GM12878 (cell line): ENCODE measurements around the gene KCNQ1. TPM values are rescaled to one million over a fixed set of nuclear protein-coding genes. Genes with fewer than 3 reads are reported as not detected.

ENCODE experiments used
- ATAC-seq: fragments of 200-7000 bp; cut with Tn5 transposase; 3 replicates; pipeline ENCODE4 v1.9.1; 2020; ENCODE audit warnings: mild to moderate bottlenecking, moderate library complexity
- BruUV-seq: library from RNA; stranded (reverse); fragments of 400-500 nt; replicated peaks from 2 replicates; lab custom pipeline; 2021; lab: Mats Ljungman, UMichigan
- CTCF ChIA-PET: fragments of 300-600 bp; sonication (Branson Sonifier 250); formaldehyde crosslinking; extraction: SDS; loops from one replicate; lab custom pipeline; 2021; ENCODE audit warnings: inconsistent platforms; lab: Yijun Ruan, JAX
- POLR2A ChIA-PET: fragments of 350-600 bp; formaldehyde crosslinking; extraction: SDS; loops from one replicate; lab custom pipeline; 2021; ENCODE audit warnings: inconsistent platforms; lab: Charles Lee
- RAD21 ChIA-PET: fragments of 300-600 bp; sonication (Branson Sonifier 250); formaldehyde crosslinking; loops from one replicate; lab custom pipeline; 2023; ENCODE audit warnings: antibody characterized with exemption; ENCODE audit not compliant: unreplicated experiment; lab: Charles Lee
- SMC1A ChIA-PET: fragments of 300-600 bp; sonication (Branson Sonifier 250); formaldehyde crosslinking; loops from one replicate; lab custom pipeline; 2023; ENCODE audit not compliant: unreplicated experiment, uncharacterized antibody; lab: Charles Lee
- DNase-seq: peaks from one replicate; pipeline ENCODE4 v3.0.0-alpha.2; 2011; ENCODE audit warnings: low read depth, low spot score
- FAIRE-seq: peaks from 3 replicates; lab custom pipeline; 2011; peaks lifted over from hg19 to GRCh38; lab: Jason Lieb, UNC
- H2AFZ ChIP-seq: 2 replicates; pipeline ENCODE4 v1.6.0; 2011; ENCODE audit warnings: low read depth, low read length, control low read depth; ENCODE audit not compliant: control insufficient read depth
- H3K27ac ChIP-seq: 2 replicates; pipeline ENCODE4 v1.5.1; 2011; ENCODE audit warnings: control low read depth; ENCODE audit not compliant: control insufficient read depth, insufficient read depth
- H3K27me3 ChIP-seq, 2 experiments: replicated peaks in 1 of 2; 2 replicates each; pipeline versions ENCODE4 v1.6.0 to v1.6.1; 2011; ENCODE audit warnings: low read length in 1 of 2; ENCODE audit not compliant: control insufficient read depth in 2 of 2, insufficient read depth in 2 of 2
- H3K36me3 ChIP-seq, 2 experiments: 2 replicates each; pipeline ENCODE4 v1.5.1; 2011; ENCODE audit warnings: low read length in 1 of 2; ENCODE audit not compliant: control insufficient read depth in 2 of 2, insufficient read depth in 2 of 2
- H3K4me1 ChIP-seq: 2 replicates; pipeline ENCODE4 v1.6.1; 2011; ENCODE audit warnings: mild to moderate bottlenecking, low read length, moderate library complexity, mixed read lengths; ENCODE audit not compliant: control insufficient read depth, insufficient read depth
- H3K4me2 ChIP-seq: 2 replicates; pipeline ENCODE4 v1.6.0; 2011; ENCODE audit warnings: control low read depth; ENCODE audit not compliant: control insufficient read depth, insufficient read depth
- H3K4me3 ChIP-seq: fragments of 200-600 bp; sonication (generic); 2 replicates; pipeline ENCODE4 v1.5.1; 2016
- H3K79me2 ChIP-seq: 2 replicates; pipeline ENCODE4 v1.6.0; 2011; ENCODE audit warnings: low read length; ENCODE audit not compliant: control insufficient read depth, insufficient read depth
- H3K9ac ChIP-seq: 2 replicates; pipeline ENCODE4 v1.8.0; 2011; ENCODE audit warnings: low read length, control low read depth, mixed read lengths; ENCODE audit not compliant: control insufficient read depth, insufficient read depth
- H3K9me3 ChIP-seq: replicated peaks from 3 replicates; pipeline ENCODE4 v1.5.1; 2011; ENCODE audit warnings: mild to moderate bottlenecking, low read length; ENCODE audit not compliant: control insufficient read depth, insufficient read depth
- H4K20me1 ChIP-seq: 2 replicates; pipeline ENCODE4 v1.6.0; 2011; ENCODE audit not compliant: control insufficient read depth, insufficient read depth
- RCOR1 ChIP-seq: conservative IDR thresholded peaks from 2 replicates; pipeline ENCODE4 v1.6.1; 2012; ENCODE audit warnings: low read depth, low read length, improper control_type of control experiment
- ZNF217 ChIP-seq: fragments of 450-650 bp; IDR thresholded peaks from 2 replicates; pipeline ENCODE4 v1.6.1; 2017; ENCODE audit warnings: antibody characterized with exemption, mild to moderate bottlenecking
- WGBS: methylation state at CpG from one replicate; pipeline ENCODE4 v1.1.6; 2016; ENCODE audit warnings: low lambda C conversion rate; ENCODE audit not compliant: insufficient replicate concordance, insufficient coverage; ENCODE audit errors: missing lambda C conversion rate; 5-methylcytosine and 5-hydroxymethylcytosine counted together
- in situ Hi-C: fragments of 300-500 bp; cut with MboI; formaldehyde crosslinking; loops from 9 replicates; pipeline ENCODE4 v1.14.3; 2018; ENCODE audit warnings: mixed read lengths
- intact Hi-C: fragments of 100-400 bp; cut with micrococcal nuclease; formaldehyde crosslinking; loops from one replicate; pipeline ENCODE4 v1.14.2; 2022; ENCODE audit not compliant: unreplicated experiment
- polyA plus RNA-seq, 11 experiments: library from polyadenylated mRNA; depleted of rRNA in 4 of 11; unstranded in 6 of 11; stranded (reverse) in 5 of 11; fragments of >200 nt; fragmentation: Nextera tagmentation in 4 of 11; fragmentation: Illumina TruSeq in 1 of 11; extraction: Ambion mirVana in 4 of 11; extraction: Trizol in 1 of 11; gene quantifications; 1 replicate in 1 of 11; 2 replicates in 10 of 11; pipeline versions ENCODE4 v1.2.1 to v1.2.3, GENCODE V29; 2011 to 2016; ENCODE audit warnings: inconsistent platforms in 2 of 11, missing spikeins in 2 of 11, low read depth in 1 of 11
- total RNA-seq, 4 experiments: library from RNA; depleted of rRNA in 3 of 4; stranded (reverse); fragments of >200 nt in 3 of 4; fragmentation: Illumina TruSeq in 1 of 4; extraction: Trizol in 1 of 4; gene quantifications; 2 replicates each; pipeline versions ENCODE4 v1.2.1 to v1.2.3, GENCODE V29; 2013 to 2021
- TF ChIP-seq, protein P1 (sequence below): IDR thresholded peaks from 2 replicates; pipeline ENCODE4 v1.6.1; 2011; ENCODE audit warnings: mild to moderate bottlenecking, low read depth, low read length, moderate library complexity; ENCODE audit not compliant: insufficient replicate concordance
- TF ChIP-seq, protein P2 (sequence below): fragments of 450-650 bp; formaldehyde crosslinking; IDR thresholded peaks from 2 replicates; pipeline ENCODE4 v1.5.0; 2022; ENCODE audit warnings: mild to moderate bottlenecking, missing genetic modification characterization

The KCNQ1 gene
- total and polyA plus RNA-seq, 10 of the 15 experiments (the other 5 are each of a cell fraction or from before 2014, with no cell fraction given) = 0.03 to 0.15 (median 0.12) TPM; not detected in 7

DNA sequence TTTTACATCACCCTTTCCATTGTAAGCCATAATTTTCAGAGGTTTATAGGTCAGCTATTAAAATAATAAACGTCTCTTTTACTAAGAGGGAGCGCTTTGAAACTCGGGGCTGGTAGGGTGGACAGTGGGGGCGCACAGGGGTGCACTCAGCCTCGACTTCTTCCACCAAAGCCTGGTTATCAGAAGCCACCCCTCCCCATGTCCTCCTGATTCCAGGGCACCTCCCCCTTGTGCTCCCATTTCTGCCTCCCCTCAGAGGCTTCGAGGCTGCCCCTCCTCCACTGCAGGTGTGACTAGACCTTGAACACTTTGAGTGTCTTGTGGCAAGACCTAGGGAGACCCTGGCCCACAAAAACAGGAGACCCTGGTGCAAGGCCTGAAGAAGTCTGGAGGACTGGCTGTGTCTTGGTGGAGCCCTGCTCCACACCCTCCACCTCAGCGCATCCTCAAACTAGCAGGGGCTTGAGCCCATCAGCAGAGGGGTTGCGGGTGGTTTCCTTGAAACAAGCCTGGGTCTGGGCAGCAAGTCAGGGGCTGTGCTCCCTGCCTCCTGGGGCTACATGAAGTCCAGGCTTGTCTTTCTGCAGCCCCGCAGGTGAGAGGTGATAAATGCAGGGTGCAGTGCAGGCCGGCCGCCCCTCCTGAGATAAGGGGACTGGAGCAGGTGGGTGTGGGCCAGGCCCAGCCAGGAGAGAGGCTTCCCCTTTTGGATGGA, 437.7 kb downstream of the KCNQ1 start:
- H3K4me1 ChIP-seq = peaks cover 5% of the 10 kb centered on the region
- H3K9me3 ChIP-seq = no peaks in the 10 kb centered on the region; the same call in 2 of the 3 replicates
- POLR2A ChIA-PET = no interaction called here
- RAD21 ChIA-PET = no interaction called here
- H3K9ac ChIP-seq = no peak overlapping the region
- intact Hi-C loops = no loop called here
- TF ChIP-seq, protein P1, sequence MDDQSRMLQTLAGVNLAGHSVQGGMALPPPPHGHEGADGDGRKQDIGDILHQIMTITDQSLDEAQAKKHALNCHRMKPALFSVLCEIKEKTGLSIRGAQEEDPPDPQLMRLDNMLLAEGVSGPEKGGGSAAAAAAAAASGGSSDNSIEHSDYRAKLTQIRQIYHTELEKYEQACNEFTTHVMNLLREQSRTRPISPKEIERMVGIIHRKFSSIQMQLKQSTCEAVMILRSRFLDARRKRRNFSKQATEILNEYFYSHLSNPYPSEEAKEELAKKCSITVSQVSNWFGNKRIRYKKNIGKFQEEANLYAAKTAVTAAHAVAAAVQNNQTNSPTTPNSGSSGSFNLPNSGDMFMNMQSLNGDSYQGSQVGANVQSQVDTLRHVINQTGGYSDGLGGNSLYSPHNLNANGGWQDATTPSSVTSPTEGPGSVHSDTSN = no peak
- TF ChIP-seq RCOR1 (no peak), ZNF217 (no peak)
- TF ChIP-seq, protein P2, sequence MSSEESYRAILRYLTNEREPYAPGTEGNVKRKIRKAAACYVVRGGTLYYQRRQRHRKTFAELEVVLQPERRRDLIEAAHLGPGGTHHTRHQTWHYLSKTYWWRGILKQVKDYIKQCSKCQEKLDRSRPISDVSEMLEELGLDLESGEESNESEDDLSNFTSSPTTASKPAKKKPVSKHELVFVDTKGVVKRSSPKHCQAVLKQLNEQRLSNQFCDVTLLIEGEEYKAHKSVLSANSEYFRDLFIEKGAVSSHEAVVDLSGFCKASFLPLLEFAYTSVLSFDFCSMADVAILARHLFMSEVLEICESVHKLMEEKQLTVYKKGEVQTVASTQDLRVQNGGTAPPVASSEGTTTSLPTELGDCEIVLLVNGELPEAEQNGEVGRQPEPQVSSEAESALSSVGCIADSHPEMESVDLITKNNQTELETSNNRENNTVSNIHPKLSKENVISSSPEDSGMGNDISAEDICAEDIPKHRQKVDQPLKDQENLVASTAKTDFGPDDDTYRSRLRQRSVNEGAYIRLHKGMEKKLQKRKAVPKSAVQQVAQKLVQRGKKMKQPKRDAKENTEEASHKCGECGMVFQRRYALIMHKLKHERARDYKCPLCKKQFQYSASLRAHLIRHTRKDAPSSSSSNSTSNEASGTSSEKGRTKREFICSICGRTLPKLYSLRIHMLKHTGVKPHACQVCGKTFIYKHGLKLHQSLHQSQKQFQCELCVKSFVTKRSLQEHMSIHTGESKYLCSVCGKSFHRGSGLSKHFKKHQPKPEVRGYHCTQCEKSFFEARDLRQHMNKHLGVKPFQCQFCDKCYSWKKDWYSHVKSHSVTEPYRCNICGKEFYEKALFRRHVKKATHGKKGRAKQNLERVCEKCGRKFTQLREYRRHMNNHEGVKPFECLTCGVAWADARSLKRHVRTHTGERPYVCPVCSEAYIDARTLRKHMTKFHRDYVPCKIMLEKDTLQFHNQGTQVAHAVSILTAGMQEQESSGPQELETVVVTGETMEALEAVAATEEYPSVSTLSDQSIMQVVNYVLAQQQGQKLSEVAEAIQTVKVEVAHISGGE (CRISPR knock-in tag) = no peak
- H3K79me2 ChIP-seq = no peaks in the 10 kb centered on the region
- no peak overlapping the region for H3K4me2 ChIP-seq
- SMC1A ChIA-PET = interaction anchor here (1.1 kb wide), 1 partner anchor 349 kb away, joined by 3 read pairs; no protein-coding TSS in a partner anchor
- DNase-seq = no peak
- CTCF ChIA-PET = interaction anchor here (1.0 to 2.2 kb wide), 2 partner anchors 350 kb away, joined by 3 to 12 read pairs; no protein-coding TSS in a partner anchor
- no peak for ATAC-seq
- H2AFZ ChIP-seq = no peak overlapping the region
- in situ Hi-C loops = no loop called here
- WGBS = 39% methylated on average over 11 of the region's 11 CpGs
- H3K4me3 ChIP-seq = no peak overlapping the region
- no peaks in the 10 kb centered on the region for H4K20me1 ChIP-seq
- no peaks in the 10 kb centered on the region for H3K36me3 ChIP-seq
- H3K27ac ChIP-seq = no peak overlapping the region
- no TSS peak for BruUV-seq
- FAIRE-seq = no peak
- peaks cover 9 to 10% of the 10 kb centered on the region in 2 experiments; a peak in 3 of 4 replicates for H3K27me3 ChIP-seq
